SK-N-SH treated with all-trans-retinoic acid at 6 μM for 48 hours (cell line): ENCODE data around the gene SPATS2L.
A peak's percentile ranks its signal among the peaks of the same experiment; 100 is the strongest.

Experiments
- ATAC-seq: fragments of 200-7000 bp; cut with Tn5 transposase; 3 replicates; pipeline ENCODE4 v1.9.1; 2020; ENCODE audit warnings: mild to moderate bottlenecking, moderate library complexity
- CREB5 ChIP-seq: fragments of 250-450 bp; sonication (Bioruptor Pico); IDR thresholded peaks from 2 replicates; pipeline ENCODE4 v1.5.1; 2020; ENCODE audit warnings: low read depth, mild to moderate bottlenecking, moderate library complexity
- CSDC2 ChIP-seq: fragments of 250-450 bp; sonication (Bioruptor Pico); IDR thresholded peaks from 2 replicates; pipeline ENCODE4 v1.5.0; 2020; ENCODE audit warnings: mild to moderate bottlenecking, moderate library complexity
- ESRRG ChIP-seq: fragments of 250-450 bp; sonication (Bioruptor Pico); IDR thresholded peaks from 2 replicates; pipeline ENCODE4 v1.6.1; 2021; ENCODE audit warnings: mild to moderate bottlenecking
- ISL1 ChIP-seq: fragments of 250-450 bp; sonication (Bioruptor Pico); IDR thresholded peaks from 2 replicates; pipeline ENCODE4 v2.1.2; 2022; ENCODE audit warnings: mild to moderate bottlenecking, moderate library complexity
- OSR1 ChIP-seq: fragments of 250-450 bp; sonication (Bioruptor Pico); IDR thresholded peaks from 2 replicates; pipeline ENCODE4 v1.8.0; 2022; ENCODE audit warnings: moderate library complexity, mild to moderate bottlenecking, inconsistent platforms
- PPARA ChIP-seq: fragments of 250-450 bp; sonication (Bioruptor Pico); IDR thresholded peaks from 2 replicates; pipeline ENCODE4 v1.5.0; 2020; ENCODE audit warnings: mild to moderate bottlenecking, borderline replicate concordance
- SNAI2 ChIP-seq: fragments of 250-450 bp; sonication (Bioruptor Pico); IDR thresholded peaks from 2 replicates; pipeline ENCODE4 v1.5.0; 2020; ENCODE audit warnings: mild to moderate bottlenecking, moderate library complexity
- TCF4 ChIP-seq: fragments of 250-450 bp; sonication (Bioruptor Pico); IDR thresholded peaks from 2 replicates; pipeline ENCODE4 v1.8.0; 2021; ENCODE audit warnings: mild to moderate bottlenecking, moderate library complexity, borderline replicate concordance
- TSHZ2 ChIP-seq: fragments of 250-450 bp; sonication (Bioruptor Pico); IDR thresholded peaks from 2 replicates; pipeline ENCODE4 v1.5.0; 2020; ENCODE audit warnings: mild to moderate bottlenecking, moderate library complexity
- ZC3H10 ChIP-seq: fragments of 250-450 bp; sonication (Bioruptor Pico); IDR thresholded peaks from 2 replicates; pipeline ENCODE4 v1.5.1; 2021; ENCODE audit warnings: mild to moderate bottlenecking, moderate library complexity
- ZFP3 ChIP-seq: fragments of 250-450 bp; sonication (Bioruptor Pico); IDR thresholded peaks from 2 replicates; pipeline ENCODE4 v1.5.0; 2020; ENCODE audit warnings: mild to moderate bottlenecking, moderate library complexity
- ZNF70 ChIP-seq: fragments of 450-650 bp; formaldehyde crosslinking; IDR thresholded peaks from 2 replicates; pipeline ENCODE4 v1.5.0; 2020; ENCODE audit warnings: mild to moderate bottlenecking, moderate library complexity
- TF ChIP-seq, protein P1 (sequence below): fragments of 250-450 bp; sonication (Bioruptor Pico); IDR thresholded peaks from 2 replicates; pipeline ENCODE4 v1.5.1; 2021; ENCODE audit warnings: mild to moderate bottlenecking, moderate library complexity
- TF ChIP-seq, protein P2 (sequence below): fragments of 250-450 bp; sonication (Bioruptor Pico); IDR thresholded peaks from 2 replicates; pipeline ENCODE4 v1.8.0; 2021; ENCODE audit warnings: low read depth, mild to moderate bottlenecking, moderate library complexity, borderline replicate concordance
- TF ChIP-seq, protein P3 (sequence below): fragments of 250-450 bp; sonication (Bioruptor Pico); IDR thresholded peaks from 2 replicates; pipeline ENCODE4 v1.8.0; 2020; ENCODE audit warnings: mild to moderate bottlenecking, moderate library complexity, borderline replicate concordance

SPATS2L gene

GRCh38 chr2:200406379-200406778 lies 99.9 kb downstream of the SPATS2L start:
- ATAC-seq, result peak; percentile 13
- TF ChIP-seq, protein P1, sequence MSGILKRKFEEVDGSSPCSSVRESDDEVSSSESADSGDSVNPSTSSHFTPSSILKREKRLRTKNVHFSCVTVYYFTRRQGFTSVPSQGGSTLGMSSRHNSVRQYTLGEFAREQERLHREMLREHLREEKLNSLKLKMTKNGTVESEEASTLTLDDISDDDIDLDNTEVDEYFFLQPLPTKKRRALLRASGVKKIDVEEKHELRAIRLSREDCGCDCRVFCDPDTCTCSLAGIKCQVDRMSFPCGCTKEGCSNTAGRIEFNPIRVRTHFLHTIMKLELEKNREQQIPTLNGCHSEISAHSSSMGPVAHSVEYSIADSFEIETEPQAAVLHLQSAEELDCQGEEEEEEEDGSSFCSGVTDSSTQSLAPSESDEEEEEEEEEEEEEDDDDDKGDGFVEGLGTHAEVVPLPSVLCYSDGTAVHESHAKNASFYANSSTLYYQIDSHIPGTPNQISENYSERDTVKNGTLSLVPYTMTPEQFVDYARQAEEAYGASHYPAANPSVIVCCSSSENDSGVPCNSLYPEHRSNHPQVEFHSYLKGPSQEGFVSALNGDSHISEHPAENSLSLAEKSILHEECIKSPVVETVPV (CRISPR knock-in tag), result no peak
- TF ChIP-seq CSDC2 (no peak), ZFP3 (no peak)
- TF ChIP-seq, protein P2, sequence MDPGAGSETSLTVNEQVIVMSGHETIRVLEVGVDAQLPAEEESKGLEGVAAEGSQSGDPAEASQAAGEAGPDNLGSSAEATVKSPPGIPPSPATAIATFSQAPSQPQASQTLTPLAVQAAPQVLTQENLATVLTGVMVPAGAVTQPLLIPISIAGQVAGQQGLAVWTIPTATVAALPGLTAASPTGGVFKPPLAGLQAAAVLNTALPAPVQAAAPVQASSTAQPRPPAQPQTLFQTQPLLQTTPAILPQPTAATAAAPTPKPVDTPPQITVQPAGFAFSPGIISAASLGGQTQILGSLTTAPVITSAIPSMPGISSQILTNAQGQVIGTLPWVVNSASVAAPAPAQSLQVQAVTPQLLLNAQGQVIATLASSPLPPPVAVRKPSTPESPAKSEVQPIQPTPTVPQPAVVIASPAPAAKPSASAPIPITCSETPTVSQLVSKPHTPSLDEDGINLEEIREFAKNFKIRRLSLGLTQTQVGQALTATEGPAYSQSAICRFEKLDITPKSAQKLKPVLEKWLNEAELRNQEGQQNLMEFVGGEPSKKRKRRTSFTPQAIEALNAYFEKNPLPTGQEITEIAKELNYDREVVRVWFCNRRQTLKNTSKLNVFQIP (CRISPR knock-in tag), result no peak
- TF ChIP-seq, all 23 proteins: peak for 0

DNA sequence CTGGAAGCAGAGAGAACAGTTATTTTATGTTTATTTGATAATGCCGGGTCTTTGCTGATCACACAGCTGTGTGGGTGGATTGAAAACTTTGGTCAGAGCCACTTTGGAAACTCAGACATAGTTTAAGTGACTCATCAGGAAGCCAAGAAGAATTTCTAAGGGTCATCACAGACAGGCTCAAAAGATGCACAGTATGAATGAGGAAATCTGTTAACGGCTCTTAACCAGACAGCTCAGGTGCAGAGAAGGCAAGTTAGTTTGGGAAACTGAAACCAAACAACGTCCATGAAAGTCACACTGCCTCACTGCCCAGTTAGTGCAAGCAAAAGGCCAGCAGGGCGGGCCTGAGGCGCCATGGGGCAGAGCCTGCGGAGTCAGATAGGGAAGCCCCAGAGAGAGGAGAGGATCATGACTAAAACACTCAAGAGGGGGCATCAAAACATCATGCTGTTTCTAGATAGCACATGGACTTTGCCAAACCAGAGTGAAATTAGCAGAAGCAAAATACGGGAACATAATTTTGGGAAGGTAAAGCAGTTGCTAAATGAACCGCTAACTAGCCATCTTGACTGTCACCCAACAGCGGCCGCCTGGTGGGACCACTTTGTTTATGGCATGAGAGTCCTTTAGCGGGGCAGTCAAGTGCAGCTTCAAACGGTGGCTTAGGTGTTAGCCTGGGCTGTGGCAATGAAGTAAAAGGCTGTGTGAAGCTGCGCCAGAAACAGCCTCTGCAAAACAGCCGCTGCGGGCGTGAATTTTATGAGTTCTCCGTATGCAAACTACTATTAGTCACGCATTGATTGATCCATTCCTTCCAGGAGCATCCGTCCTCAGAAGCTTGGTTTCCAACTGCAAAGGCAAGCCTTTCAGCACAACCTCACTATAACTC lies 102.2 kb downstream of the SPATS2L start:
- ATAC-seq, result peak; percentile 57
- TF ChIP-seq ISL1 (CRISPR knock-in tag) (peak; percentile 31; the same call in 1 of the 2 replicates), PPARA (CRISPR knock-in tag) (no peak)
- TF ChIP-seq, all 23 proteins: peak for 1

- no peak for ATAC-seq
- TF ChIP-seq SNAI2, result no peak
- TF ChIP-seq, protein P2 (CRISPR knock-in tag), result no peak
- TF ChIP-seq TSHZ2, result no peak
- TF ChIP-seq ESRRG (CRISPR knock-in tag), result no peak
- no peak for TF ChIP-seq ZNF70 (CRISPR knock-in tag)
Observed at GRCh38 chr2:200411831-200412230, 105.3 kb downstream of the SPATS2L start.

DNA sequence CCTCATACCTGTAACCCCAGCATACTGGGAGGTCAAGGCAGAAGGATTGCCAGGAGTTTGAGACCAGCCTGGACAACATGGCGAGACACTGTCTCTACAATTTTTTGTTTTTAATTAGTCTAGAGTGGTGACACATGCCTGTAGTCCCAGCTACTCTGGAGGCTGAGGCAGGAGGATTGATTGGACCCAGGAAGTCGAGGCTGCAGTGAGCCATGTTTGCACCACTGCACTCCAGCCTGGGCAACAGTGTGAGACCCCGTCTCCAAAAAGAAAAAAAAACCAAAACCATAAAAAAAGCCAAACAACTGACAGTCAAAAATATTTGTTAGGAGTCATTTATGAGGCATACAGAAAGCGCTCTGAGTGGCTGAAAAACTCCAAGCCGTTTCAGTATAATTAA lies 107.9 kb downstream of the SPATS2L start:
- TF ChIP-seq CSDC2 (no peak), OSR1 (CRISPR knock-in tag) (no peak)
- ATAC-seq, result no peak

DNA sequence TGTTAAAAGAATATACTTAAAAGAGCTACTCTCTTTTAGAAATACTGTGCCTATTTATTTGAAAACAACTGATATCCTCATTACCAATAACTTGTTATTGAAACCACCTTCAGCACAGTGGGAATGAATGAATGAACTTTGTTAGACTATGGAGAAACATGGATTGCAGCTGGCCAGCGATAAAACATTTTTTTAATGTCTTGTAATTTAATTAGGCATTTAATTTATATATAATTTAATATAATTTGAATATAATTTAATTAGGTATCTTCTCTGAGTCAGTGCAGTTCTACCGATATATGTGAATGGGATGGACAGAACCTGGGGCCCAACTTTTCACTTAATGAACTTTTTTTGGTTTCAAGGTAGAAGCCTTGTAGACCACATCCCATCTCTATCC lies 109.0 kb downstream of the SPATS2L start:
- no peak for ATAC-seq
- peak; percentile 67; the same call in 1 of the 2 replicates for TF ChIP-seq TCF4 (CRISPR knock-in tag)
- TF ChIP-seq, protein P1 (CRISPR knock-in tag), result peak; percentile 64; the same call in 1 of the 2 replicates
- TF ChIP-seq, protein P3, sequence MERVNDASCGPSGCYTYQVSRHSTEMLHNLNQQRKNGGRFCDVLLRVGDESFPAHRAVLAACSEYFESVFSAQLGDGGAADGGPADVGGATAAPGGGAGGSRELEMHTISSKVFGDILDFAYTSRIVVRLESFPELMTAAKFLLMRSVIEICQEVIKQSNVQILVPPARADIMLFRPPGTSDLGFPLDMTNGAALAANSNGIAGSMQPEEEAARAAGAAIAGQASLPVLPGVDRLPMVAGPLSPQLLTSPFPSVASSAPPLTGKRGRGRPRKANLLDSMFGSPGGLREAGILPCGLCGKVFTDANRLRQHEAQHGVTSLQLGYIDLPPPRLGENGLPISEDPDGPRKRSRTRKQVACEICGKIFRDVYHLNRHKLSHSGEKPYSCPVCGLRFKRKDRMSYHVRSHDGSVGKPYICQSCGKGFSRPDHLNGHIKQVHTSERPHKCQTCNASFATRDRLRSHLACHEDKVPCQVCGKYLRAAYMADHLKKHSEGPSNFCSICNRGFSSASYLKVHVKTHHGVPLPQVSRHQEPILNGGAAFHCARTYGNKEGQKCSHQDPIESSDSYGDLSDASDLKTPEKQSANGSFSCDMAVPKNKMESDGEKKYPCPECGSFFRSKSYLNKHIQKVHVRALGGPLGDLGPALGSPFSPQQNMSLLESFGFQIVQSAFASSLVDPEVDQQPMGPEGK (CRISPR knock-in tag), result peak; percentile 43; the same call in 1 of the 2 replicates
- 0 out of 2 replicates have a peak, but pooled peaks have one; percentile 48 for TF ChIP-seq CREB5 (CRISPR knock-in tag)
- TF ChIP-seq ZC3H10 (CRISPR knock-in tag), result 0 out of 2 replicates have a peak, but pooled peaks have one; percentile 13
- no peak for TF ChIP-seq CSDC2
